Activated naive CD8-positive, alpha-beta T cell (primary cell): ENCODE data around the gene TOPAZ1.

Experiments used
- H3K27ac Mint-ChIP-seq: one replicate; pipeline ENCODE4 v1.8.0; 2021; ENCODE audit warnings: mixed read lengths
- H3K27me3 Mint-ChIP-seq: one replicate; pipeline ENCODE4 v1.8.0; 2021; ENCODE audit warnings: mixed read lengths
- H3K36me3 Mint-ChIP-seq: one replicate; pipeline ENCODE4 v1.8.0; 2021; ENCODE audit warnings: mixed read lengths
- H3K4me1 Mint-ChIP-seq: one replicate; pipeline ENCODE4 v1.8.0; 2021; ENCODE audit warnings: low read depth, mixed read lengths
- H3K4me3 Mint-ChIP-seq: one replicate; pipeline ENCODE4 v1.8.0; 2021; ENCODE audit warnings: mild to moderate bottlenecking, mixed read lengths
- H3K9me3 Mint-ChIP-seq: one replicate; pipeline ENCODE4 v1.8.0; 2021; ENCODE audit warnings: low read depth, mixed read lengths

The TOPAZ1 gene

DNA sequence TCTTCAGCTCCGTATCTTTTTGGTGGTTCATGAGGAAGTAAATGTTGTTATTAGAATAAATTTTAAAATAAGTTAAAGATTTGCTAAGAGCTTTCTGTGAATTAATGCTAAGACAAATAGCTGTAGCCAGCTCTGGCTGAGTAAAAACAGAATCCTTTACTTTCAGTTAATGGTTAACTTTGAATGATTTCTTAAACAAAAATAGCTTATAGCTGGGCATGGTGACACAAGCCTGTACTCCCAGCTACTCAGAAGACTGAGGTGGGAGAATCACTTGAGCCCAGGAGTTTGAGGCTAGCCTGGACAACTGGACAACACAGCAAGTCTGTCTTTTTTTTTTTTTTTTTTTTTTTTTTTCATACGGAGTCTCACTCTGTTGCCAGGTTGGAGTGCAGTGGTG is 121.9 kb downstream of the TOPAZ1 start:
- H3K27ac Mint-ChIP-seq: no peak overlapping the region
- H3K9me3 Mint-ChIP-seq: no peaks in the 10 kb centered on the region
- no peak overlapping the region for H3K4me3 Mint-ChIP-seq
- H3K4me1 Mint-ChIP-seq: no peaks in the 10 kb centered on the region
- peaks cover 4% of the 10 kb centered on the region for H3K36me3 Mint-ChIP-seq
- no peaks in the 10 kb centered on the region for H3K27me3 Mint-ChIP-seq

DNA sequence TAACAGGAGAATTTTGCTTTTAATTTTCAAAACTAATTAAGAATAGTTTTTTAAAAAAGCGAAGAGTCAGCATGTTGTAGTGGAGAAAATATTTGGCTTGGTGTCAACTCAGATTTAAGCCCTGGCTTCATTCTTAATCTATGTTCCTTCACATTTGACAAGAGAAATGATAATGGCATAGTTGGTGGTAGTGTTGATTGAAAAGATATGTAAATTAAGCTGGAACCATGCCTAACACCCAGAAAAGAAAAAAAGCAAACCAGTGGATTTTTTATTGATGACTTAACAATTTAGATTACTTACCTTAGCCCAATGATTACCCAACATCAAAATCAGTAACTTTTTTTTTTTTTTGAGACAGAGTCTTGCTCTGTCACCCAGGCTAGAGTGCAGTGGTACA is 124.3 kb downstream of the TOPAZ1 start:
- H3K36me3 Mint-ChIP-seq: peaks cover 11% of the 10 kb centered on the region
- no peaks in the 10 kb centered on the region for H3K9me3 Mint-ChIP-seq
- no peaks in the 10 kb centered on the region for H3K27me3 Mint-ChIP-seq
- no peak overlapping the region for H3K4me3 Mint-ChIP-seq
- no peak overlapping the region for H3K27ac Mint-ChIP-seq
- H3K4me1 Mint-ChIP-seq: no peaks in the 10 kb centered on the region

DNA sequence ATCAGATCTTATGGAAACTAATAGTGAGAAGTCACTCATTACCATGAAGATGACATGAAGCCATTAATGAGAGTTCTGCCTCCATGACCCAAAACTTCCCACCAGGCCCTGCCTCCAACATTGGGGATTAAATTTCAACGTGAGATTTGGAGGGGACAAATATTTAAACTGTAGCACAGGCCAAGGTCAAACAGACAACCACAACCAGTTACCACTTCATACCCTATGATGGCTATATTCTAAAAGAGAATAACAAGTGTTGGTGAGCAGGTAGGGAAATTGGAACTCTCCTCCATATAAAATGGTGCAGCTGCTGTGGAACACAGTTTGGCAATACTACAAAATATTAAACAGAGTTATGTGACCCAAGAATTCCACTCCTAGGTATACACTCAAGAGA is 133.8 kb downstream of the TOPAZ1 start:
- H3K36me3 Mint-ChIP-seq: peaks cover 23% of the 10 kb centered on the region
- no peak overlapping the region for H3K4me3 Mint-ChIP-seq
- no peaks in the 10 kb centered on the region for H3K4me1 Mint-ChIP-seq
- no peak overlapping the region for H3K27ac Mint-ChIP-seq
- no peaks in the 10 kb centered on the region for H3K27me3 Mint-ChIP-seq
- H3K9me3 Mint-ChIP-seq: peaks cover 7% of the 10 kb centered on the region
